Anterior cingulate cortex (tissue), 58 donors: ENCODE measurements around the gene VAC14.
A peak's percentile ranks its signal among the peaks of the same experiment; 100 is the strongest.

Experiments
- DNase-seq, 58 donors: peaks; one replicate each; lab custom pipeline; 2025; lab: John Stamatoyannopoulos, UW

The VAC14 gene

DNA sequence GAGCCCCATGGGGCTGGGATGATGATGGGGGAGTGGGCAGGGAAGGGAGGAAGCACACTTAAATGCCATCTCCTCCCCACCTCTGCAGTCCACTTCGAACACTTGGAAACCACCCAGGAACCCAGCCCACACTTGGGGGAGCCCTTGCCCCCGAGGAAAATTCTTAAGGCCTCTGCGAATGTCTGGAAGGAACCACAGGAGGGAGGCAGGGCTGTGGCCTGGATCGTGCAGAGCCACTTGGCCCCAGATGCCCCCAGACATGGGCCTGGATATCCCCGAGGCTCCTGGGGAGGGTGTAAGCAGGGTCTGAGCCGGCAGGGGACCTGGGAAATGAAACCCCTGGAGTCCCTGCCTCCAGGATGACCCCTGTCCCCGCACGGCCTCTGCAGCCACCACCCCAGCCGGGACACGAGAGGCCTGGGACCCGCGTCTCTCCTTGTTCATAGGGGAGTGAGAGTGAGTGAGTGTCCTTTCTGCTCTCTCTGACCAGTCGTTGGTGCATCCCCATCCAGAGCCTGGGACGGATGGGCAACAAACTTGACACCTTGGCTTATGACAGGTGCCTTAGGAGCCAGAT, 103.3 kb downstream of the VAC14 start:
- no peak for DNase-seq

- no peak for DNase-seq
These were observed 103.9 kb downstream of the VAC14 start for GRCh38 chr16:70696952-70697593.

DNA sequence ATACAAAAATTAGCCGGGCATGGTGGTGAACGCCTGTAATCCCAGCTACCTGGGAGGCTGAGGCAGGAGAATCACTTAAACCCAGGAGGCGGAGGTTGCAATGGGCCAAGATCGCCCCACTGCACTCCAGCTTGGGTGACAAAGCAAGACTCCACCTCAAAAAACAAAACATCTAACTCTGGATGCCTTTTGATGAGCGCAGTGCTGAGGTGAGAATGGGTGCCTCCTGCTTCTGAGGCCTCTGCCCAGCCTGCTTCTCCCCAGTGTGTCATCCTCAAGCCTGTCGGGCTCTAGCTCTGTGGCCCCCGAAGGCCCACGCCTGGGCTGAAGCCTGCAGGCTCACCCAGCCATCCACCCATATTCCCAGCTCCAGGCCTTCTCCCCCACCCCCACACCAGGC, 104.6 kb downstream of the VAC14 start:
- DNase-seq, result no peak

- no peak for DNase-seq
These were observed 105.5 kb downstream of the VAC14 start for GRCh38 chr16:70695331-70696070.

DNA sequence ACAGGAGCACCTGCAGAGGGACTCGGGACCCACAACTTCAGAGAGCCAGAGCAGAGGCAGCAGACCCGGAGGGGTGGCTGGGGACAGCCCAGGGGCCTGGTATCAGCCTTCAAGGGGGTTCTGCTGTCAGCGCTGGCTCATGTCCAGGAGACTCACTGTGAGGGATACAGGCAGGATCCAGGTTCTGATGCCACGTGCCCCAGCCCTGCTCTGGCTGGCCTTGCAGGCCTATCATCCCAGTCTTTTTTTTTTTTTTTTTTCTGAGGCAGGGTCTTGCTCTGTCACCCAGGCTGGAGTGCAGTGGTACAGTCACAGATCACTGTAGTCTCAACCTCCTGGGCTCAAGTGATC, 106.1 kb downstream of the VAC14 start:
- peak in 3 of 58 donors; percentile 15 to 27 (median 21) for DNase-seq

- DNase-seq, result peak in 11 of 58 donors; percentile 18 to 56 (median 32)
These were observed 106.7 kb downstream of the VAC14 start for GRCh38 chr16:70694088-70694867.

DNA sequence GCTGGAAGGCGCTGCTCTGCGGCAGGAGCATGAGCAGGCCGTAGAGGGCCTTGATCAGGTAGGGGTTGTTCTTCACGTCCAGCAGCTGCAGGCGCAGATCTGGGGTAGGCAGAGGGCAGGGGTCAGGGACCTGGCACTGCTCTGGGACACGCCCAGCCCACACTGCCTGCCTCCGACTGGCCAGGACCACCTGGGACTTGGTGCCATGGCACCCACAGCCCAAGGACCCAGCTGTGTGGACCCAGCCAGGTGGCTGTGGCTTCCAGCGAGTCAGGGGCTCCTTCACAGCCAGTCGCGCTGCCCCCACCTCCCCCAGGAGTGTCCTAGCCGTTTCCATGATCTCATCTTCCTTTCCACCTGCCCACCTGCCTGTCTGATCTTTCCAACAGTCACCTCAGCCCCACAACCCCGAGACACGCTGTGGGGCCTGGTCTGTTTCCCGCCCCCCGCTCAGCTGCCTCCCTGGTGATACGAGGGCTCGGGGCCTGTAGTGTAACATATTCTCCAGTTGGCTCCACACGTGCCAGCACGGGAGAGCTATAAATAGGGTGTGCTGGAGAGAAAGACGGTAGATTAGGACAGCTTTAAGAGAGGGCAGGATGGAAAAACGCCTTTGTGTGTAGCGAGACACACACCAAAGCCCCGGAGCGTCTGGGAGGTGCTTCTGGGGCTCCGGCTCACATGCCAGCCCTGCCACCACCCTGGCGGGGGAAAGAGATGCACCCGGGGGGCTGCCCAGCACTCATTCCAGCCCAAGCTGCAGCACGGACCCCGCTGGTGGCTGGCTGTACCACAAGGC, 107.9 kb downstream of the VAC14 start:
- peak in 9 of 58 donors; percentile 20 to 54 (median 25) for DNase-seq

DNA sequence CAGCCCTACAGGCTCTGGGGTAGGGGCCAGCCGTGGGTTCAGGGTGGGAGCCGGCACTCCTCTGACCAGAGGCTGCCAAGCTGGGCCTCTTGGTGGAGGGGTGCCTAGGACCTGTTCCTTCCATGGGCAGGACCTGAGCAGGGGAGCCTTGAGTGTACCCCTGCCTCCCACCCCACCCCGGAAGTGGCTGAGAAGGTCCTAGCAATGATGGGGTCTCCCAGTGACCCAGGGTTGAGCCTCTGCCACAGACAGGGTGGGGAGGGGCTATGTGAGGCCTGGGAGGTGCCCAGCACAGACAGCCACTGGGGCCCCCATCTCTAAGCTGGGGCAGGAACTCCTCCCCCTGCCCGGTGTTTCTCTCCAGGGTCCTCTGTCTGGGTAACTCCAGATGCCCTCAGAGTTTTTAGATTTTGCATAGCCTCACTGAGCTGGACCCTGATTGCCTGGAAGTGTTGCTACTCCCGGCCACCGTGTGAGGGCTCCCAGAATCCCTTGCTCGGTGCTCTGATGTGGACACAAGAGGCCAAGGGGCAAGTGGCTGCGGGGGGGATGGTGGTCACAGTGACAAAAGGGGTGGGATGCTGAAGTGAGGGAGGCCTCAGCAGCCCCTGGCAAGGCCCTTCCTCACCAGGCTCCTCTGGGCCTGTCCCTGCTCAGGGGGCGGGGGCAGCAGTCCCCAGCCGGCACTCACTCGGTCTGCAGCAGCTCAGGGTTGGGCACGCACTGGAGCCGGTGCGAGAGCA, 108.7 kb downstream of the VAC14 start:
- DNase-seq, result no peak

DNA sequence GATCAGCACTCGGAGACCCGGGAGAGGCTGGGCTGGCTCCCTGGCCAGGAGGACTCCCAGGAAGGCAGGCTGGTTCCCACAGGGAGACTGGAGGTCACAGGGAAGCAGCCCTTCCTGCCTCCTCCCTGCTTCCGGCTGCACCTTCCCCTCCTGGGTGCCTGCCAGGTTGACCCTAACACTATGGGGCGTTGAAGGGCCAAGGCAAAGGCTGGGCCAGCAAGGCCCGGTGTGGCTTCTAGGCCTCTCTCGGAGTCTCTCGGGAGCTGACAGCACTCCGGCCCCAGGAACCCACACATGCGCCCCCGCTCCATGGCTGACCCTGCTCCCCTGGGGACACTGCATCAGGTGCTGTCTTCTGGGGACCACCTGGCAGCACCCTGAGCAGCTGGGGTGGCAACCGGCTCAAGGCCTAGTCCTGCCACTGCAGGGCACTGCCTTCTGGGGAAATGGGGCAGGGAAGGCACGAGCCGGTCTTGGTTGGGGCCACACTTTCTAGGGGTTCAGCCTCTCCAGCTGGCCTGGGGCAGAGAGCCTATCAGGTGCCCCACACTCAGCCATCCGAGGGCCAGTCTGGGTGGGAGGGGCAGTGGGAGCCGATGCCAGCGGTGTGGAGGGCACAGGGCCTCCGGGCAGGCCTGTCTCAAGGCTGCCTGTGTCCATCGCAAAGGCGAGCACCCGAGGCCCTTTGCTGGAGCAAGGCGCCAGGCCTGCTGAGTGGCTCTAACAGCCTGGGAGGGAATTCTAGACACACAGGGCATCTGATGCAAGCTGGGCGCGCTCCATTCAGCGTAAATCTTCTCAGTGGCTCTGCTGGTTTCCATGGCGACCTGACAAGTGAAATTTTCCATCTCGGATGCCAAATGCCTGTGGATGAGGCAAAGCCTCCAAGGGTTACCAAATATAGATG, 109.5 kb downstream of the VAC14 start:
- DNase-seq, result peak in 56 of 58 donors; percentile 36 to 97 (median 85)

DNA sequence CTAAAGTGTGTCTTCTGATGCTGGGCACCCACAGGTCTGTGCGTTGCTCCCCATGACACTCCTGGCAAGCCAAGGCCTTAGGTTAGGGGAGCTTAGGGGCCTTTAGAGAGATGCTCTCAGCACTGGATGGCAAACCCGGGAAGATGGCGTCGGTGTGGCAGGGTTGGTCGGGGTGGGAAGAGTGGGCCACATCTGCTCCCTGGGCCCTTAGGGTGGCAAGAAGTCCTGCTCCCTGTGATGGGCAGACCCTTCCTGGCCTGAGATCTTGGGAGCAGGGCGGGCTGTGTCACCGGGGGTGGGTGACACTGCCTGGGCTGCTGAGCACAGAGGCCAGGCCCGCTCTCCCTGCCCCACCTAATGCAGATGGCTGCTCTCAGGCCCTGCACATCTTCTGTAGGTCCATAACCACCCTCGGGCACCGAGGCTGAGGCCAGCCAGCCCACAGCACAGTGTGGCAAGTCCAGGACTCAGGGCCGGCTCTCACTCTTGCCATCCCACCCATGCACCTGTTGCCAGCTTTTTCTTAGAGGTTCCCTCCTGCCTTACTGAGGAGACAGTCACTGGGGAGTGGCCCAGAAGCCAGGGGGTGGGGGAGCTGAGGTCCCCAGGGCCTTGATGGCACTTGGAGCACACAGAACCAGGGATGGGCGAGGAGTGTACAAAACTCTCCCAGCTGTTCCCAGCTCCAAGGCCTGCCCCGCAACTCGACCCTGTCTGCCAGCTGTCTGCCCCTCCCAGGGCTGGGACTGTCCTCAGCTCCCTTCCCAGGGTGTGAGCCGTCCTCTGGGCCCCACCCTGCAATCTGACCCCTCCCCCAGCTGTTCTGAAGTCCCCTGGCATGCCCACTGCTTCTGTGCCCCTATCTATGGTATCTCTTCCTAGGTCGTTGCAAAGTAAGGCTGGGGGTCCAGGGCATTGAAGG, 110.7 kb downstream of the VAC14 start:
- no peak for DNase-seq

DNA sequence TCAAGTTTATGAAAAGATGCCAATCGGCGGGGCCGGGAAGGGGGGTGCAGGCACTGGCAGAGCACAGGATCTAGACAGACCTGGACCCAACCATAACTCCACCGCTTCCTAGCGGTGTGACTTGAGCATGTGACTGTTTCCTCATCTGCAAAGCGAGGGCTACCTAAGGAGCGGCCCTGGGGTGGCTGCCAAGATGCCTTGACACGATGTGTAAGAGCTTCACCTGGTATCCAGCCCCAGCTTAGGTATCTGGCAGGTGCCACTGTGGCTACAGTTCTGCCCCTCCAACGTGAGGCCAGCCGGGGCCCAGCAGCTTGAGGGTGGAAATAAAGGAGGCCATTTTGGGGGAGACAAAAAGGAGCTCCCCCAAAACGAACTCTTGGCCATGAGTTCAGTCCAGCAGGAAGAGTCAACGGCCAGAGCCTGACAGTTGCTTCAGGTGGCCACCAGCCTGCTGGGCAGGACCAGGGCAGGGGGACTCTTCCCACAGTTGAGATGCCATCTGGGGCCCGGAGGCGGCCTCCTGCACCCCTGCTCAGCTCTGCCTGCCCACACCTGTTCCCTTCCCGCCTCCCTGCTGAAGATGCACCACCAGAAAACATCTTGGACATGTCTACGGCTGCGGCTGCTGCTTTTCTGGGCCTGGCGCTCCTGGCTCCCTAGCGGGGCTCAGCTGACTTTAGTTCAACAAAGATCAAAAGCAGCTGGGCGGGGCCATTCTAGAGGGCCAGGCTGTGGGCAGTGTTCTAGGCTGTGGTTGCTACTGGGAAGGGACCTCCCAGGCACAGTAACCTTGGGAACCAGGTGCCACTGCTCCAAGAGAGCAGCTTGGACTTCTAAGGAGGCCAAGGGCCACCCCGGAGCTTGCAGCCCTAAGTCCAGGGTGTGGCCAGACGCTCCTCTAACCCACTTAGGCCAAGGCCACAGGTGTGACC, 111.7 kb downstream of the VAC14 start:
- no peak for DNase-seq

- peak in 57 of 58 donors; percentile 38 to 96 (median 85) for DNase-seq
These were observed 112.7 kb downstream of the VAC14 start for GRCh38 chr16:70688246-70688742.

DNA sequence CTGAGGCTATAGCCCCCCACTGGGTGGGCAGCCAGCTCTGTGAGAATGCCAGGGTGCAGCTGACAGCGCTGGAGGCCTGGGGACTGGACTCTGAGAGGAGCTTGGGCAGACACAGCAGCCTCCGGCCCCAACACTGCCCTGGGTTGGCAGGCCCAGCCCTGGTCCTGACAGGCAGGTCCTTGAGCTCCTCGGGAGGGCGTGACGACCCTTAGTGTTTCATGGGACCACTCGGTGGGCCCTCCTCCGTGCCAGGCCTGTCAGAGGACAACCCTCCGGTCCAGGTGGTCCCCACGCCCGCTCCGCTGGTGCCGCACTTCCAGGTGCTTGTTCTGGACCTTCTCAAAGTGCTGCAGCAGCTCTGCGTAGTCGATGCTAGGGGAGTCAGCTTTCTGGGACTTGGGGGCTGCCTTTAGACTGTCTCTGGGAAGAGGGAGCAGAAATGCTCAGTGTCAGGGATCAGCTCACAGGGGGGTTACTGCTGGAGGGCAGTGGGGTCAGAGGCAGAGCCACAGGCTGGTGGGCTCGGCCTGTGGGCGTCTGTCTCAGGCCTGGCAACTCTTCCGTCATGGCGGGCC, 113.2 kb downstream of the VAC14 start:
- peak in 8 of 58 donors; percentile 19 to 42 (median 34) for DNase-seq

- DNase-seq, result no peak
These were observed 113.9 kb downstream of the VAC14 start for GRCh38 chr16:70687102-70687511.

DNA sequence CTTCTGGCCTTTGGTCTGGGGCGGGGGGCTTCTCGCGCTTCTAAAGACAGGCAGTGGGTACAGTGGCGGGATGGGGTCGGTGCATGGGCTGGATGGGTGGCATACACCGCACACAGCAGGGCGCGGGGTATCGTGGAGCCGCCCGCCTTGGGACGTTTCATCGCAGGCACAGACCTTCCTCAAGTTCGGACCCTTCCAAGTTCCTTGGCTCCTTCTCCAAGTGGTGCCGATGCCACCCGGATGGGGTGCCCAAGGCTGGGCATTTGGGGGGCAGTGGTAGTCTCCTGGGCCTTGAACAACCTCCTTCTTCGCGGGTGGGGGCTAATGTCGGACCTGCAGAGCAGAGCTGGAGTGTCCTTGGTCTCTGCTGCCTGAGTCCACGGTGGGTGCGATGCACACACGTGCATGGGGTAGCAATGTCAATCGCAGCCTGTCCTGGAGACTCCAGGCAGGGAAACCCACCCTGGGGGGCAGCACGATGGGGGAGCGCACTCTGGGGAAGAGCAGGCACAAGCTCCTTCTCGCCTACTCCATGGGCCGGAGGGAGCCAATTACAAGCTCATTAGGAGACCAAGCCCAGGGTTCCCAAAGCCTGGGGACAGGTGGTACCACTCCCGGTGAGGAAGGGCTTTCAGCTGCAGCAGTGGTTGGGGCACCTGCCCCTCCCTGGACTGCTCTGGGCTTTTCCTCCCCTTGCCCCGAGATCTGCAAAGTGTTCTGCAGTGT, 114.4 kb downstream of the VAC14 start:
- no peak for DNase-seq
